ENCODE data around the gene GNAS.

DNA sequence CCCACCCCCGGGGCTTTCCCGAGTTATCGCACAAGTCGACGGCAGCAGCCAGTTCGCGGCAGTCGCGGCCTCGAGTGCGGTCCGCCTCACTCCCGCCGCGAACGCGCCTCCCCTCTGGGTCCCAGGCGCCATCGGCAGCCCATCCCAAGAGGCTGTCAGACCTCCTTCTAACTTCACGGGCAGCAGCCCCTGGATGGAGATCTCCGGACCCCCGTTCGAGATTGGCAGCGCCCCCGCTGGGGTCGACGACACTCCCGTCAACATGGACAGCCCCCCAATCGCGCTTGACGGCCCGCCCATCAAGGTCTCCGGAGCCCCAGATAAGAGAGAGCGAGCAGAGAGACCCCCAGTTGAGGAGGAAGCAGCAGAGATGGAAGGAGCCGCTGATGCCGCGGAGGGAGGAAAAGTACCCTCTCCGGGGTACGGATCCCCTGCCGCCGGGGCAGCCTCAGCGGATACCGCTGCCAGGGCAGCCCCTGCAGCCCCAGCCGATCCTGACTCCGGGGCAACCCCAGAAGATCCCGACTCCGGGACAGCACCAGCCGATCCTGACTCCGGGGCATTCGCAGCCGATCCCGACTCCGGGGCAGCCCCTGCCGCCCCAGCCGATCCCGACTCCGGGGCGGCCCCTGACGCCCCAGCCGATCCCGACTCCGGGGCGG is 1.6 kb downstream of the GNAS start:
- no peak for TF ChIP-seq CTCF (IDR thresholded peaks at IDR 0.05)
- TF ChIP-seq POLR2A (IDR thresholded peaks at IDR 0.05) = no peak
